Pancreas (tissue), 10 donors: ENCODE results near the gene L2HGDH. TPM values are rescaled to one million over a fixed set of nuclear protein-coding genes. Genes with fewer than 3 reads are reported as not detected.

ENCODE experiments used
- ATAC-seq, 4 donors: fragments of 200-7000 bp; cut with Tn5 transposase; one replicate each; pipeline versions ENCODE4 v1.8.0 to v1.9.1; 2020; ENCODE audit warnings: mild to moderate bottlenecking in 4 of 4, moderate library complexity in 4 of 4
- DNase-seq, 6 donors: peaks; one replicate each; pipeline ENCODE4 v3.0.0-alpha.2; 2020
- FAIRE-seq: peaks from 2 replicates; lab custom pipeline; 2012; peaks lifted over from hg19 to GRCh38; lab: Jason Lieb, UNC
- H3K27ac ChIP-seq, 4 donors: fragments of 200-600 bp; sonication (generic); 1 replicate in 3 of 4; 2 replicates in 1 of 4; pipeline versions ENCODE4 v1.5.0 to v1.8.0; 2020
- H3K27me3 ChIP-seq, 4 donors: fragments of 200-600 bp; one replicate each; pipeline ENCODE4 v1.8.0; 2021
- H3K36me3 ChIP-seq, 3 donors: fragments of 200-600 bp; sonication (generic) in 1 of 3; one replicate each; pipeline versions ENCODE4 v1.5.0 to v1.8.0; 2020 to 2021
- H3K4me1 ChIP-seq, 3 donors: fragments of 200-600 bp; one replicate each; pipeline ENCODE4 v1.8.0; 2021
- H3K4me3 ChIP-seq, 4 donors: fragments of 200-600 bp; sonication (generic) in 2 of 4; one replicate each; pipeline versions ENCODE4 v1.5.0 to v1.8.0; 2020 to 2021
- H3K9me3 ChIP-seq, 4 donors: fragments of 200-600 bp; one replicate each; pipeline ENCODE4 v1.8.0; 2021
- WGBS, 2 donors: extraction: QIAGEN DNeasy Blood & Tissue Kit; methylation state at CpG; one replicate each; pipeline ENCODE4 v1.1.7; 2013; 5-methylcytosine and 5-hydroxymethylcytosine counted together
- intact Hi-C, 3 donors: fragments of 100-400 bp; cut with DNase I; formaldehyde crosslinking; loops; one replicate each; pipeline versions ENCODE4 v1.11.1 to v1.14.2; 2022
- polyA plus RNA-seq, 2 donors: library from polyadenylated mRNA; stranded (reverse); fragments of 200-250 nt; gene quantifications; one replicate each; pipeline ENCODE4 v1.2.3, GENCODE V29; 2013
- total RNA-seq, 6 donors: library from RNA; stranded (reverse); fragmentation: NEBNext Ultra II Directional in 4 of 6; extraction: Animal tissue kit (Norgen Biotek cat#: 25700) in 4 of 6; gene quantifications; one replicate each; pipeline versions ENCODE4 v1.2.1 to v1.2.4, GENCODE V29; 2021 to 2023
- TF ChIP-seq, protein P1 (sequence below), 4 donors: fragments of 200-600 bp; sonication (generic) in 3 of 4; IDR thresholded peaks; one replicate each; pipeline versions ENCODE4 v1.5.0 to v1.8.0; 2021; ENCODE audit warnings: antibody characterized with exemption in 4 of 4
- donor health status: healthy with polysubstance abuse.
- donor health status: DM: no; HTN: no; CAD: no; lungs with moderate emphysema.
- donor health status: DM: no; HTN: no; CAD: no.
- donor health status: control.
- donor health status: control.
- donor health status: Bipolar disorder and iron deficiency.
- donor health status: DM: yes; HTN: yes; CAD: no.
- donor health status: DM: no; HTN: no; CAD: no.
- donor health status: DM: no; HTN: no; CAD: no.
- donor health status: DM: yes; HTN: yes; CAD: no.

L2HGDH gene
- total and polyA plus RNA-seq, 8 donors, result 0.99 to 5.1 (median 3.4) TPM

DNA sequence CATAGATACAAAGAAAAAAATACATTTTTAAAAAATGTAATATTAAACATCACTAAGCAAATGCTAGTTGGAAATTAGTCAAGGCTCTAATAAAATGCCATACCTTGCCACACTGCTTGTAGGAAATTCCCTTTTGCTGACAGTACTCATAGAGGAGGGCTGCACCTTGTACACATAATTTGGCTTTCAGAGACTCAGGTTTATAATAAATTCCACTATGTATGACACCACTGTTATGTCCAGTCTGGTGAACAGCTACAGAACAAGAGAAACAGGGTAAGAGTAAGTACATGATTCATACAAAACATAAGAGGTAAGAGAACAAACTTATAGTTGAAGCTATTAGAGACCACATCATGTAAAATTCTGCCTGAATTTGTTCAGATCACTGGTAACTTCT lies 10.1 kb downstream of the L2HGDH start:
- TF ChIP-seq, protein P1, sequence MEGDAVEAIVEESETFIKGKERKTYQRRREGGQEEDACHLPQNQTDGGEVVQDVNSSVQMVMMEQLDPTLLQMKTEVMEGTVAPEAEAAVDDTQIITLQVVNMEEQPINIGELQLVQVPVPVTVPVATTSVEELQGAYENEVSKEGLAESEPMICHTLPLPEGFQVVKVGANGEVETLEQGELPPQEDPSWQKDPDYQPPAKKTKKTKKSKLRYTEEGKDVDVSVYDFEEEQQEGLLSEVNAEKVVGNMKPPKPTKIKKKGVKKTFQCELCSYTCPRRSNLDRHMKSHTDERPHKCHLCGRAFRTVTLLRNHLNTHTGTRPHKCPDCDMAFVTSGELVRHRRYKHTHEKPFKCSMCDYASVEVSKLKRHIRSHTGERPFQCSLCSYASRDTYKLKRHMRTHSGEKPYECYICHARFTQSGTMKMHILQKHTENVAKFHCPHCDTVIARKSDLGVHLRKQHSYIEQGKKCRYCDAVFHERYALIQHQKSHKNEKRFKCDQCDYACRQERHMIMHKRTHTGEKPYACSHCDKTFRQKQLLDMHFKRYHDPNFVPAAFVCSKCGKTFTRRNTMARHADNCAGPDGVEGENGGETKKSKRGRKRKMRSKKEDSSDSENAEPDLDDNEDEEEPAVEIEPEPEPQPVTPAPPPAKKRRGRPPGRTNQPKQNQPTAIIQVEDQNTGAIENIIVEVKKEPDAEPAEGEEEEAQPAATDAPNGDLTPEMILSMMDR (IDR thresholded peaks at IDR 0.05), result no peak
- FAIRE-seq (no peak), DNase-seq (no peak), ATAC-seq (no peak)
- Histone ChIP-seq H3K9me3 (no peaks in the 10 kb centered on the region), H3K27ac (no peak overlapping the region), H3K36me3 (no peaks in the 10 kb centered on the region), H3K4me3 (no peak overlapping the region), H3K4me1 (no peaks in the 10 kb centered on the region), H3K27me3 (no peaks in the 10 kb centered on the region)
- intact Hi-C loops, result no loop called here

DNA sequence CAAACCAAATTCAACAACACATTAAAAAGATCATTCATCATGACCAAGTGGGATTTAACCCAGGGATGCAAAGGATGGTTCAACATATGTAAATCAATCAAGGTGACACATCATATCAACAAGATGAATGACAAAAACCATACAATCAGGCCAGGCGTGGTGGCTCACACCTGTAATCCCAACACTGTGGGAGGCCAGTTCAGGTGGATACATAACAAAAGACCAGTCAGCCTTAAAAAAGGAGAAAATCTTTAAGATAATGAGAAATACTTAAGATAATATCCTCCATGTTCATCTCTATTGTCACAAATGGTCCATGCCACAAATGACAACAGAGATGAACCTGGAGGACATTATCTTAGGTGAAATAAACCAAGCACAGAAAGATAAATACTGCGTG lies 12.4 kb downstream of the L2HGDH start:
- FAIRE-seq (no peak), DNase-seq (no peak), ATAC-seq (no peak)
- Histone ChIP-seq H3K36me3 (no peaks in the 10 kb centered on the region), H3K4me3 (no peak overlapping the region), H3K27me3 (no peaks in the 10 kb centered on the region), H3K4me1 (no peaks in the 10 kb centered on the region), H3K9me3 (no peaks in the 10 kb centered on the region), H3K27ac (no peak overlapping the region)
- TF ChIP-seq, protein P1 (IDR thresholded peaks at IDR 0.05), result no peak
- WGBS, 2 donors, result 96 to 99% methylated on average over 2 of the region's 2 CpGs
- intact Hi-C loops, result no loop called here

DNA sequence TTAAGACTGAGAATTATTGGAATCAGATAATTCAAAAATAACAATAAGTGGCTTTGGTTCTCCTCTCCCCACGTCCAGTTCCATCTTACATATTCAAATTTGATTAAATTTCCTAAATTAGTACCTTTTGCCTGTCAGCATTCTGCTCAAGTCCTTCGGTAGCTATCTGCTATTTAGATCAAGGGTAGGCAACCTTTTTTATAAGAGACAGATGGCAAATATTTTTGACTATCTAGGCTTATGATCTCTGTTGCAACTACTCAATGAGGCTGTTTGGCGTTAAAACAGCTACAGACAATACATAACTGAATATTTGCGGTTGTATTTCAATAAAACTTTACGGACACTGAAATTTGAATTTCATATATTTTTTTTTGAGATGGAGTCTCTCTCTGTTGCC lies 21.7 kb downstream of the L2HGDH start:
- no peaks in the 10 kb centered on the region for H3K9me3 ChIP-seq
- TF ChIP-seq, protein P1 (IDR thresholded peaks at IDR 0.05), result no peak
- H3K27ac ChIP-seq, result no peak overlapping the region
- intact Hi-C loops, result no loop called here
- FAIRE-seq, result no peak
- no peak for ATAC-seq
- no peak for DNase-seq
- no peaks in the 10 kb centered on the region for H3K4me1 ChIP-seq
- 86 to 97% methylated on average over 5 of the region's 5 CpGs for WGBS, 2 donors
- H3K27me3 ChIP-seq, result no peaks in the 10 kb centered on the region
- H3K36me3 ChIP-seq, result no peaks in the 10 kb centered on the region
- H3K4me3 ChIP-seq, result no peak overlapping the region

DNA sequence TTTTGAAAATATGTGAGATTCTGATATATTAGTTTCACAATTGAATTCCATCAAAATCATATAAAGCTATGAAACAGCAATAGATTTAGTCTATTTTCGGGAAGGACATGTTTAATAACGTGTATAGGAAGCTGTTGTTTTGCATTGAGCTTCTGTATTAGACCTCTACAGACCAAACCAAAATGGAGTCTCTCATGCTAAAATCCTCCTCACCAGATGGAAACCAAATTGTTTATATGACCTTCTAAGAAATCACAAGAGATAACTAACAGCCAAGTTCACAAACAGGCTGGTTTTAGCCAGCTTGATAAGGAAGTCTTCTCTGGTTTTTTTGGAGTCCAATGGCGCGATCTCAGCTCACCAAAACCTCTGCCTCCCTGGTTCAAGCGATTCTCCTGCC lies 23.9 kb downstream of the L2HGDH start:
- Histone ChIP-seq H3K9me3 (no peaks in the 10 kb centered on the region), H3K27ac (no peak overlapping the region), H3K4me1 (no peaks in the 10 kb centered on the region), H3K27me3 (no peaks in the 10 kb centered on the region), H3K4me3 (no peak overlapping the region), H3K36me3 (no peaks in the 10 kb centered on the region)
- FAIRE-seq (no peak), DNase-seq (no peak), ATAC-seq (no peak)
- TF ChIP-seq, protein P1 (IDR thresholded peaks at IDR 0.05), result no peak
- 96 to 99% methylated on average over 5 of the region's 5 CpGs for WGBS, 2 donors
- intact Hi-C loops, result no loop called here

DNA sequence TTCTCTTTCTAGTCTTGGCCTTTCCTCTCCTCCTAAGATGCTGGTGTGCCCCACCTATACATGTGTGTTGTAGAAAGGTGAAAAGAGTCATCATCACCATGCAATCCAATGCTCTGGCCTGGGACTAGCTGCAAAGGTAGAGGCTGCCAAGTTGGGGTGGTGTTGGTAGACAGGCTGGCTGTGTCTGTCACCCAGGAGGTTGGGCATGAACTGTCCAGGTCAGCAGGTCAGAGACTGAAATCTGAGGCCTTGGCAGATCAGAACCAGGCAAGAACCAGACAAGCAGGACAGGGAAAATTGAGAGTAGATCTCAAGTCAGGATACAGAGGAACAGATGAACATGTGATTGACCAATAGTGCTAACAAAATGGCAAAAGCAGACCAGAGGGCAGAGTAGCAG lies 26.2 kb downstream of the L2HGDH start:
- TF ChIP-seq, protein P1 (IDR thresholded peaks at IDR 0.05), result no peak

More for the DNA sequence above, 26.2 kb downstream of the L2HGDH start:
- H3K4me1 ChIP-seq, result no peaks in the 10 kb centered on the region
- ATAC-seq (no peak), FAIRE-seq (no peak), DNase-seq (no peak)
- intact Hi-C loops, result no loop called here
- H3K4me3 ChIP-seq, result no peak overlapping the region
- H3K36me3 ChIP-seq, result no peaks in the 10 kb centered on the region
- no peaks in the 10 kb centered on the region for H3K27me3 ChIP-seq
- no peak overlapping the region for H3K27ac ChIP-seq
- H3K9me3 ChIP-seq, result no peaks in the 10 kb centered on the region
